ENCODE results near the gene PPP2R5C.

DNA sequence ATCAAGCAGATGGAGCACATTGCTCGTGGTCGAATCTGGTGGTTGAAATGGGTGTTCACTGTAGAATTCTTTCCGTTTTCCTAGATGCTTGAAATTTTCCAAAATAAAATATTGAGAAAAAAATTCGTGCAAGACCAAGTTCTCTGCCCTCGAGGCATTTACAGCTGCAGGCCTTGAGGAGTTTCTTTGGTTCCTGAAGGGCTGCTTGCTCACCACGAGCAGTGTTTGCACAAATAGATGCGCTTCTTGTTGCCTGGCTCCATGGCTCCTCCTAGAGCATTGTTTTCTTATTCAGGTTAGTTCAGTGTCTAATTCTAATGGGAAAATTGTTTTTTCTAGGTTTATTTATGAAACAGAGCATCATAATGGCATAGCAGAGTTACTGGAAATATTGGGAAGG lies 128.4 kb downstream of the PPP2R5C start:
- TF ChIP-seq POLR2A (IDR thresholded peaks at IDR 0.05): no peak
- TF ChIP-seq, protein P1, sequence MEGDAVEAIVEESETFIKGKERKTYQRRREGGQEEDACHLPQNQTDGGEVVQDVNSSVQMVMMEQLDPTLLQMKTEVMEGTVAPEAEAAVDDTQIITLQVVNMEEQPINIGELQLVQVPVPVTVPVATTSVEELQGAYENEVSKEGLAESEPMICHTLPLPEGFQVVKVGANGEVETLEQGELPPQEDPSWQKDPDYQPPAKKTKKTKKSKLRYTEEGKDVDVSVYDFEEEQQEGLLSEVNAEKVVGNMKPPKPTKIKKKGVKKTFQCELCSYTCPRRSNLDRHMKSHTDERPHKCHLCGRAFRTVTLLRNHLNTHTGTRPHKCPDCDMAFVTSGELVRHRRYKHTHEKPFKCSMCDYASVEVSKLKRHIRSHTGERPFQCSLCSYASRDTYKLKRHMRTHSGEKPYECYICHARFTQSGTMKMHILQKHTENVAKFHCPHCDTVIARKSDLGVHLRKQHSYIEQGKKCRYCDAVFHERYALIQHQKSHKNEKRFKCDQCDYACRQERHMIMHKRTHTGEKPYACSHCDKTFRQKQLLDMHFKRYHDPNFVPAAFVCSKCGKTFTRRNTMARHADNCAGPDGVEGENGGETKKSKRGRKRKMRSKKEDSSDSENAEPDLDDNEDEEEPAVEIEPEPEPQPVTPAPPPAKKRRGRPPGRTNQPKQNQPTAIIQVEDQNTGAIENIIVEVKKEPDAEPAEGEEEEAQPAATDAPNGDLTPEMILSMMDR (IDR thresholded peaks at IDR 0.05): no peak
